Measurements from ENCODE around the gene AXL.

Gene AXL

GRCh38 chr19:41310033-41310831, 91.2 kb downstream of the AXL start, which contains the start of gene CCDC97:
CCDC97 (plus strand) TSS chr19:41310172; CDS start chr19:41310311, 139 bp downstream.
- peak; percentile 75 for DNase-seq

GRCh38 chr19:41311072-41311471, 92.0 kb downstream of the AXL start:
- no peak for DNase-seq
